TTC549 (cell line): Measurements from ENCODE around the gene MIPOL1.
A peak's percentile ranks its signal among the peaks of the same experiment; 100 is the strongest.
"Not testable (repeated sequence)": the region's sequence is repeated elsewhere in the genome, so short reads cannot be mapped to it uniquely, and the experiment has no call there.

ENCODE experiments used
- FAIRE-seq: peaks from 2 replicates; lab custom pipeline; 2012; peaks lifted over from hg19 to GRCh38; lab: Jason Lieb, UNC

MIPOL1 gene, protein sequence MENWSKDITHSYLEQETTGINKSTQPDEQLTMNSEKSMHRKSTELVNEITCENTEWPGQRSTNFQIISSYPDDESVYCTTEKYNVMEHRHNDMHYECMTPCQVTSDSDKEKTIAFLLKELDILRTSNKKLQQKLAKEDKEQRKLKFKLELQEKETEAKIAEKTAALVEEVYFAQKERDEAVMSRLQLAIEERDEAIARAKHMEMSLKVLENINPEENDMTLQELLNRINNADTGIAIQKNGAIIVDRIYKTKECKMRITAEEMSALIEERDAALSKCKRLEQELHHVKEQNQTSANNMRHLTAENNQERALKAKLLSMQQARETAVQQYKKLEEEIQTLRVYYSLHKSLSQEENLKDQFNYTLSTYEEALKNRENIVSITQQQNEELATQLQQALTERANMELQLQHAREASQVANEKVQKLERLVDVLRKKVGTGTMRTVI

DNA sequence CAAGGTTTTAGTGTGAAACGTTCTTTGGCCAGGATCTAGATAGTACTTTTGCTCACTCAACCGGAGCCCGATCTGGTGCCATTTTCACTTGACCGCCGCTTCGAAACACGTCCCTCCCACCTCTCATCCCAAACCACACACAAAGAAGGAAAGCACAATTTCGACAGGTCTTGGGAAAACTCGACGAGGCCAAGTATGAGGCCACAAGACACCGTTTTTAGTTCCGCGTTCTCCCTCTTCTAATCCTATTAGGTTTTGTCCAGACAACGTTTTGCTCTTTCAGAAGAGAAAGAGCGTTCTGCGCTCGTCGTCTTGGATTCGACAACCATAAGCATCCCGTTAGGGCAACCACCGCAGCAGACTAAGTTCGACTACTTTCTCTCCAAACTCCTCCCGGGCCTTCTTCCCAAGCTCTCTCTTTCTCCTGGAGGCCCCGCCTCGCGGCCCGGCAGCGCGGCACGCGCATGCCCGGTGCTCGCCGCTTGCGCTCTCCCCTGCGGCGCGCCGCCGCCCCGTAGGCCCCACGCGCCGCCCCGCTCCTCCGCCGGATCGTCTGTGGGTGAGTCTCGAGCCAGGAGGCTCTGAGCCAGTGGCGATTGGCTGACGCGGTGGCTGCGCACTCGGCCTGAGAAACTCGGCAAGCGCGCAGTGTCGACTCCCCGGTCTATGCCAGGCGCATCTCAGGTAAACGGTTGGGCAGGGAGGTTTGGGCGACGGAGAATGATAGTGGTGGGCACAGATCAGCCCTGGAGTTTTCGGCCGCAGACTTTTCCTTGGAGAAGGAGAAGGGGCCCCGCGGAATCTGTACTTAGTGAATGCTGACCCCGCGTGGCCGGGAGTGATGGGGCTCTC, at the start of gene MIPOL1:
MIPOL1 (plus strand) TSS at position 517 of the 852 bp plus-strand sequence. CDS start 49,952 bp downstream, outside the sequence.
- FAIRE-seq: no peak

DNA sequence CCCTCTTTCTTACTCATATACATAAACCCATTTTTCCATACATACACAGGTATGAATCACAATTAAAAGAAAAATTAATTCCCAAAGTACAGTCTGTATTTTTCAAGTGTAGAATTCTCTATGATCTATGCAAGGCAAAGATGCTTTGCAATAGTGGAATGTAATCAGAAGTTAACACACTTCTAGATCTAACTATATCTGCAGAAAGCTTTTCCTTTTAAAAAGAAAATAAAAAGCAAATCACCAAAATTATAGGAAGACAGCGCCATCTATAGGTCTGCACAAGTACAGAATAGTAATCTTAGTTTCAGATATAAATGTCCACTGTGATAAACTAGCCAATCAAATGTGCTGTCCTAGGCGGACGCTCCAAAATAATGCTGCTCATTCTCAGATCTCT, 47.3 kb upstream of the MIPOL1 start:
- peak; percentile 80 for FAIRE-seq

DNA sequence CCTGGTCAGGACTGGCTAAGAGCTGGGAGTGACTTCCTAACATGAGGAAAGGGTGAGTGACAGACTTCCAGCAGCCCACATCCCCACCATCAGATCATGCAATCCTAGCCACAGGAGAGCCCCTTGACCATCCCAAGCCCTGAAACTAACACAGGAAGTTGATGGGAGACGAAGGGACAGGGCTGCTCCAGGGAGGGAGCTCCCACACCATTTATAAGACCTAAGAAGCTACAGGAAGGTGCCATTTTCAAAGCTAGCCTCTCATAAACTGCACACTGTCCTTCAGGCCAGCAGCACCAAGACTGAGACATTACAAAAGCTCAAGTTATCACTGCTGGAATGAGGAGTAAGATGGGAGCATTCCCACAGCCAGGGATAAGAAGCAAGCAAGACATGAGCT, 44.7 kb upstream of the MIPOL1 start:
- FAIRE-seq: no peak

DNA sequence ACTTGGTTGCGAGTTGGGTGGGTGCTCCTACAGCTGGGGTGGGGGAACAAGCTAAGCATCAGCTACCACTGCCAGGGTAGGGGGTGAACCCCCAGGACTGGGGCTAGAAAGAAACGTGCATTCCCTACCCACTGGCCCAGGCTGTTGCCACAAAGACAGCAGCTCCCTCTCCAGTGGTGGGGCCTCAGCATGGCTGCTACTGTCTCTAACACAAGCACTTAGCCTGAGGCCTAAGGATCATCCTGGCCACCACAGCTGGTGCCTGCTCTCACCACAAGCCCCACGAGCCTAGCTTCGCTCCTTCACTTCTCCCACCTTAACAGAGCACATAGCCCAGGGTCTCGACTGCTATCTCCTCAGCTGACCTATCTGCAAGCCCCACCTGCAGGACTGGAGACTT, 44.3 kb upstream of the MIPOL1 start:
- FAIRE-seq: no peak

DNA sequence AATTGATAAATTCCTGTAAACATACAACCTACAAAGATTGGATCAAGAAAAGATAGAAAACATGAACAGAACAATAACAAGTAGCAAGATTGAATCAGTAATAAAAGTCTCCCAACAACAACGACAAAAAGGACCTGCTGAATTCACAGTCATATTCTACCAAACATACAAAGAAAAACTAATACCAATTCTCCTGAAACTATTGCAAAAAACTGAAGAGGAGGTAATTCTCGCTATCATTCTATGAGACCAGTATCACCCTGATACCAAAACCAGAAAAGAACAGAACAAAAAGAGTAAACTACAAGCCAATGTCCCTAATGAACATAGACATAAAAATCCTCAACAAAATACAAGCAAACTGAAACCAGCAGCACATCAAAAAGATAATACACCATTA, 39.8 kb upstream of the MIPOL1 start:
- FAIRE-seq: no peak

DNA sequence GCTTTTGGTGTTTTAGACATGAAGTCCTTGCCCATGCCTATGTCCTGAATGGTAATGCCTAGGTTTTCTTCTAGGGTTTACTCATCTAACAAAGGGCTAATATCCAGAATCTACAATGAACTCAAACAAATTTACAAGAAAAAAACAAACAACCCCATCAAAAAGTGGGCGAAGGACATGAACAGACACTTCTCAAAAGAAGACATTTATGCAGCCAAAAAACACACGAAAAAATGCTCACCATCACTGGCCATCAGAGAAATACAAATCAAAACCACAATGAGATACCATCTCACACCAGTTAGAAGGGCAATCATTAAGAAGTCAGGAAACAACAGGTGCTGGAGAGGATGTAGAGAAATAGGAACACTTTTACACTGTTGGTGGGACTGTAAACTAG, 35.4 kb upstream of the MIPOL1 start:
- FAIRE-seq: not testable (repeated sequence)

DNA sequence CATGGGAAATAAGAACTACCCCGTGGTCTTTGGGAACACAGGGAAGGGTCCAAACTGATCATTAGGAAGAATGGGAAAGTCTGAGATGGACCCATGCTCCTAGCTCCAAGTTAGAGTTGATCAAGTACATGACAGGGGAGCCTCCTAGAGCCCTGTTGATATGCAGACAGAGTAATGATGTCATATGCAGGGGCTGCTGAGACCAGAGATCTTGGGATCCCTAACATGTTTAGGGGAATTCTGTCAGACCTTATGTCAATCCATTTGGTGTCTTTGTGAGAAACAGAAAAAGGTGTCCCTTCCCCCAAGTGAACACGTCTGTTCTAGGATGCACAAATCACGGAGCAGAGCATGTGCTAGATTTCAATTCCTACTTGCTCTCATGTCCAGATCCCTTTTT, 31.9 kb upstream of the MIPOL1 start:
- FAIRE-seq: no peak

DNA sequence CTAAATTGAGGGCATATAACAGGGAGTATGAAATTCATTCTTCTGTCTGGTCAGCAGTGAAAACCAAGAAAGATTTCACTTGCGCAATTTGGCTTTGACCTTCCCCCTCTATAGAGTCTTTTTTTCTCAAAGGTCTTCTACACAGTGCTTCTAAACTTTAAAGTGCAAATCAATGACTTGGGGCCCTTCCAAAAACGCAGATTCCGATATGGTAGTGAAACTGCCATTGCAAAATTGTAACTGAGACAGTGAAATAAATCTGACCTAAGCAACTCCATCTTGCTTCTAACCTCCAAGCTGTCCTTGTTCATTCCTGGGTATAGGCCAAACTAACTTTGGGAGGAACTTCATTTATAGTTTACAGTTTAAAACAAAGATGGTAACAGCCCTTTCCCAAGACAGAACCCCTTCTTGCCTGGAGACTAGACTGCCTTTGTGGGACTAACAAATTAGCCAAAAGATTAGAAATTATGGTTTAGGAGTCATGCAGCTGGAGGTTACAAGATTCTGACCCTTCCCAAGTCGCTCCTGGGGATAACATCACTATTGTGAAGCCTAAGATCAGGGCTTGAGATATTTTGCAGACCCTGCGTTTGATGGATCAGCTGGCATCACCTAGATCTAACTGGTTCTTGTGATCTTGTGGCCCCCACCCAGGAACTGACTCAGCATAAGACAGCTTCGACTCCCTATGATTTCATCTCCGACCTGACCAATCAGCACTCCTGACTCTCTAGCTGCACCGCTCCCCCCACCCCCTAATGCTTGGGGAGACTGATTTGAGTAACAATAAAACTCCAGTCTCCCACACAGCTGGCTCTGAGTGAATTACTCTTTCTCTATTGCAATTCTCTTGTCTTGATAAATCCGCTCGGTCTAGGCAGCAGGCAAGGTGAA, 30.3 kb upstream of the MIPOL1 start:
- no peak for FAIRE-seq

DNA sequence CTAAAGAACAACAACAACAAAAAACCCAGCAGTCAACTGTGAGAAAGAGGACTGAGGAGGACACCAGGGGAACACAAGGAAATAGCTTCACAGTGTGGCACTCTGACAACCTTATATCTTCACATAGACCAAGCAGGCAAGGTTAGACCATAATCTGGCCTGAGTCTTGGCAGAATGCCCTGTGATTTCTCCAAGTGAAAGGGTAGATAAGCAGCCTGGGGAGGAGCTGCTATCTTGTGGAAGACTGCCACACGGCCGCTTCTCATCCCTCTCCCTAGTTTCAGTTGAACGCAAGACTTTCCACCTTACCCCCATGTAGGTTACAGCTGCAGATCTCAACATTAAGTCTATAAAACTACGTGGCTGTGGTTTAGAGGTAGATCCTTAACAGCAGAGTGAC, 29.0 kb upstream of the MIPOL1 start:
- no peak for FAIRE-seq

DNA sequence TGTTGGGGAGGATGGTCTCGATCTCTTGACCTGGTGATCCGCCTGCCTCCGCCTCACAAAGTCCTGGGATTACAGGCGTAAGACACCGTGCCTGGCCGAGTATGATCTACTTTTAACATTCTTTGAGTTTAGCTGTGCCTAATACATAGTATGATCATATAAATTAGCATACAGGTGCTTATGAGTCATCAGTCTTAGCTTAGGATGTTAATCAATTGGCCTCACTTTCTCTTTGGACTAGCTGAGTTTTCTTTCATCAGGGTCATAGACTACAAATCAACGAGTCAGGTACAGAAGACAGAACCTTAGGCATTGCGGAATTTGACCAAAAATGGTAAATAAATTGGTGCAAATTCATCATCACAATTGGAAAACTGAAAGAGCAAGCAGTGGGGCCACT, 27.5 kb upstream of the MIPOL1 start:
- FAIRE-seq: no peak

DNA sequence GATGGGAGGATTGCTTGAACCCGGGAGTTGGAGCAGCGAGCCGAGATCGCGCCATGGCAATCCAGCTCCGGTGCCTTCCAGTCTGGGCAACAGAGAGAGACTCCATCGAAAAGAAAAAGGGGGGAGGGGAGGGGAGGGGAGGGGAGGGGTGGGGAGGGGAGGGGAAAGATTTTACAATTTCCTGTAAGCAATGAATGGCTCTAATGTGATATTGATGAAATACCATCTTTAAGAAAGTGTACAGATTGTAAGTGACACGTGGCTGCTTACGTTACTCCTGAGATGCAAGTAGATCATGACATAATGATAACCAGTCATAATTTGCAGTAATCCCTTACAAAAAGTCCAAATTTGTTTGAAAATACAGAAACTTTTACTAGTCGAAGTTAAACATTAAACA, 26.7 kb upstream of the MIPOL1 start:
- FAIRE-seq: no peak

DNA sequence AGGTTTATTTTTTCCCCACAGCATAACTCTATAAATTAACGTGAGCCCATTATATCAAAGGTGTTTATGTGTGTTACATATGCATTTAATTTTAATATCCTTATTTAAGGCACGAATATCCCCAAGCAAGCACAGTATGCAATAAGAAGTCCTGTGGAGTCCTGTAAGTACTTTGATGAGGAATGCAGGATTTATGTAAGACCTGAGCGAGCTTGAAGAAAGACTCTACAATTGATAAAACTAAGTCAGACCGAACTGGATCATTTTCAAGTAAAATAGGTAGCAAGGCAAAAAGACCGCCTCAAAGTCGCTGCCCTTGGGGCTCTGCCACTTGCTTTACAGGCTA, 26.1 kb upstream of the MIPOL1 start:
- FAIRE-seq: no peak

DNA sequence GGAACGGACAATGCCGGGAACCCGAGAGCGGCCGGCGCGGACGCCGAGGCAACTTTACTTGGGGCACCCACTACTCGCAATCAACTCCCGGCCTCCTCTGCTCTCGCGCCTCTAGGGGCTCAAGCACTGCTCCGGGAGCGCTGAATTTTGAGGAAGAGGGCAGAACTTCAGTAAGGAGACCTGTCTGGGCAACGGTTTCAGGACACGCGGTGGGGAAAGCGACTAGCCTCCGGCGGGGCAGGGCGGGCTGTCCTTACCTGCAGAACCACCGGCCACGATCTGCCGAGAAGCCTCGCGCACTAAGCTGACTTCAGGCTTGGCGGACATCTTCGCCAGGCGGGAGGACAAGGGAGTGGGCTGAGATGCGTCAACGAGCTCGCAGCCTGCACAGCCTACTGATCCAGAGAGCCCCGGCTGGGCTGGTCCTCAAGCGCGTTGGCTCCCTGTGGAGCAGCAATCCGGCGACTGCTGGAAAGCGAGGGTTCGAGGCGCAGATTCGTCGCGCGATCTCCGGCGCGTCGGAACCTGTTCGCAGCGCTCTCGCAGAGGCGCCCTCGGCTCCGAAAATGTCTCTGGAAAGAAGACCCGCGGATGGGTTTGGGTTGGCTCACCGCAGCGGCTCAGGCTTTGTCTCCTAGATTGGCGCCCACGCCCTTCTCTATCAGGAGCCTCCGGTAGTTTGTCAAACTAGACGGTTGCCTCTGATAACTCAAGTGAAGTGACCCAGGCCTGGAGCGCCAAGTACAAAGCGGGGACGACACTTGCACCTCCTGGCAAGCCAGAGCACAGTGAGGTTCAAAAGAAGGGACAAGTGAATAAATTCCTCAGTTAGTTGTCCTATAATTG, 25.5 kb upstream of the MIPOL1 start, which contains the start of gene SLC25A21:
SLC25A21 (minus strand) TSS at position 583 of the 846 bp plus-strand sequence.
- FAIRE-seq: no peak

DNA sequence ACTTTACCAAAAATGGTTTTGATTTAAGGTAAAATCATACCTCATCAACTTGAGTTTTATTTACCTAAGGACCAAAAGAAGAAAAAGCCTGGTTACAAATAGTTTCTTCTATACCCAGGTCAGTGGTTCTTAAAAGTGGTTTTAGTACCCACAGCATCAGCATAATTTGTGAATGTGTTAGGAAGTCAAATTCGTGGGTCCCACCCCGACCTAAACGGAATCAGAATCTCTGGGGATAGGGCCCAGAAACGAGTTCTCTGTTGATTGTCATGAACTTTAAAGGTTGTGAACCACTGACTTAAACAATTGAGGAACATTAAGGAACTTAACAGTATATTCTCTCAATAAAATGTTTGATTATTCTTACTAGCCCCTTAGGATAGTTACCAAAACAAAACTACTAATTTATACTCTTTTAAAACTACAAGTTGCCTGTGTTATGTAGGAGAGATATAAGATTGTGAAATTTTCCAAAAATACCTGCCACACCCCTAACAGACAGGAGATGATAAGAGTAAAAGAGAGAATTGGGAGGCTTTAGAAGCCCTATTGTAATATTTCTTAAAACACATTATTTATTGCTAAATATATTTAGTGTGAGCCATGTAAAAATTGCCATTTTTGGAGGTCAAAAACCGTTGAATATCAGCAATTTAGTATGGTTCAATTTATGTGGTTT, 24.7 kb upstream of the MIPOL1 start:
- FAIRE-seq: no peak

DNA sequence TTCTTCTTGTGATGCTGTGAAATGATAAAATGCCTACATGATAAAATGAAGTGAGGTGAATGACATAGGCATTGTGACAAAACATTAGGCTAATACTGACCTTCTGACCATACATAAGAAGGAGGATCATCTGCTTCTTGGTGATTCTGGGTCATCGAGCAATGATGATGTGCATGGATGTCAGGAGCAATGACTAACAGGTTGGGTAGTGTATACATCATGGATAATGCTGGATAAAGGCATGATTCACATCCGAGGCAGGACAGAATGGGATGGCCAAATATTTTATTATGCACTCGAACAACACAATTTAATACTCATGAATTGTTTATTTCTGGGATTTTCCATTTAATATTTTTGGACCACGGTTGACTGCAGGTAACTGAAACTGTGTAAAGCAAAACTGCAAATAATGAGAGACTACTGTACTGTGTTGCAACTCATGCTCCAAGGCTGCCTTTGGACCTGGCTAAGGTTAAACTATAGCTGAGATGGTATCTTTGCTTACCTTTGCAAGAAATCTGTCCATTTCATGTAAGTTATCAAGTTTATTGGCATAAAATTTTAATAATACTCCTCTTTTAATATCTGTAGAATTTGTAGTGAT, 17.7 kb upstream of the MIPOL1 start:
- no peak for FAIRE-seq

DNA sequence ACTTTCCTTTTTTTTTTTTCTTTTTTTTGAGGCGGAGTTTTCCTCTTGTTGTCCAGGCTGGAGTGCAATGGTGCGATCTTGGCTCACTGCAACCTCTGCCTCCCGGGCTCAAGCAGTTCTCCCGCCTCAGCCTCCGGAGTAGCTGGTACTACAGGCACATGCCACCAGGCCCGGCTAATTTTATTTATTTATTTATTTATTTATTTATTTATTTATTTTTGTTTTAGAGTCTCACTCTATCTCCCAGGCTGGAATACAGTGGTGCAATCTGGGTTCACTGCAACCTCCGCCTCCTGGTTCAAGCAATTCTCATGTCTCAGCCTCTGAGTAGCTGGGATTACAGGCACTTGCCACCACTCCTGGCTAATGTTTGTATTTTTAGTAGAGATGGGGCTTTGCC, 16.9 kb upstream of the MIPOL1 start:
- not testable (repeated sequence) for FAIRE-seq

DNA sequence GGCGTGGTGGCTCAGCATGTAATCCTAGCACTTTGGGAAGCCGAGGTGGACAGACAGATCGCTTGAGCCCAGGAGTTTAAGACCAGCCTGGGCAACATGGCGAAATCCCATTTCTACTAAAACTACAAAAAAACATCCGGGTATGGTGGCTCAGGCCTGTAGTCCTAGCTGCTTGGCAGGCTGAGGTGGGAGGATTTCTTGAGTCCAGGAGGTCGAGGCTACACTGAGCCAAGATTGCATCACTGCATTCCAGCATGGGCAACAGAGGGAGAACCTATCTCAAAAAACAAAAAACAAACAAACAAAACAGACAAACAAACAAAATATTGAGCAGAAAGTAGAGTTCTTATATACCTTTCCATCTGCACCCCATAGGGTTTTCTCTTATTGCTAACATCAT, 16.3 kb upstream of the MIPOL1 start:
- no peak for FAIRE-seq

DNA sequence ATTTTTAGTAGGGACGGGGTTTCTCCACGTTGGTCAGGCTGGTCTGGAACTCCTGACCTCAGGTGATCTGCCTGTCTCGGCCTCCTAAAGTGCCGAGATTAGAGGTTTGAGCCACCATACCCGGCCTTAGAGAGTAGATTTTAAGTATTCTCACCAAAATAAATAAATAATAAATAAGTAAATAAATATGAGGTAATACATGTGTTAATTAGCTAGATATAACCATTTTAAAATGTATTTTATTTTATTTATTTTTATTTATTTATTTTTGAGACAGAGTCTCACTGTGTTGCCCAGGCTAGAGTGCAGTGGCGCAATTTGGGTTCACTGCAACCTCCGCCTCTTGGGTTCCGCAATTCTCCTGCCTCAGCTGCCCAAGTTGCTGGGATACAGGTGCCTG, 13.2 kb upstream of the MIPOL1 start:
- FAIRE-seq: not testable (repeated sequence)

DNA sequence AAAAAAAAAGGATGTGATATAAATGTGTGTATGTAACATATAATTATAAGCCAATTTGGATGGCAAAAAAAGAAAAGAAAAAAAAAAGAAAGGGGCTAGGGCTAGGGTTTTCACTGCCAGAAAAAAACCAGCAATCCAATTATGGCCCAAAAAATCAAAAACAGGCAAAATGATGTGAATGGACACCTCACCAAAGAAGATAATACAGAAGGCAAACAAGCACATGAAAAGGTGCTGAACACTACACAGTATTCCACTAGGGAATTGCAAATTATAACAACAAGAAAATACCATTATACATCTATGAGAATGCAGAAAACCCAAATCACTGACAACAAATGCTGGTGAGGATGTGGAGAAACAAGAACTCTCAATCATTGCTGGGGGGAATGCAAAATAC, 12.1 kb upstream of the MIPOL1 start:
- no peak for FAIRE-seq

DNA sequence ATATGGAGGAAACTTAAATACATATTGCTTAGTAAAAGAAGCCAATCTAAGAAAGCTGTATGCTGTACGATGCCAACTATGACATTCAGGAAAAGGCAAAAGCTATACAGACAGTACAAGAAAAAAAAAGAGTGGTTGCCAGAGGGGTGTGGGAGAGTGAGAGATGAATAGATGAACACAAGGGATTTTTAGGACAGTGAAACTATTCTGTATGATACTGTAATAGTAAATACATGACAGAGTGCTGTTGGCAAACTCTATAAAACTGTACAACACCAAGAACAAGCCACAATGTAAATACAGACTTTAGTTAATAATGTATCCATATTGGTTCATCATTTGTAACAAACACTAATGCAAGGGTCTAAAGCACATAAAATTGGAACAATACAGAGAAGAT, 10.9 kb upstream of the MIPOL1 start:
- FAIRE-seq: no peak
